Uterus (tissue), 2 donors: ENCODE data around the gene AKR1E2.

Experiments used
- POLR2A ChIP-seq, 2 donors: fragments of 450-650 bp; IDR thresholded peaks; one replicate each; pipeline ENCODE4 v1.6.1; 2016; ENCODE audit warnings: antibody characterized with exemption in 2 of 2, mild to moderate bottlenecking in 1 of 2, moderate library complexity in 1 of 2
- TF ChIP-seq, protein P1 (sequence below), 4 experiments: fragments of 200-600 bp in 2 of 4; fragments of 450-650 bp in 2 of 4; sonication (generic) in 2 of 4; IDR thresholded peaks; one replicate each; pipeline ENCODE4 v1.5.1; 2016 to 2019; ENCODE audit warnings: antibody characterized with exemption in 4 of 4, mild to moderate bottlenecking in 2 of 4, moderate library complexity in 1 of 4

DNA sequence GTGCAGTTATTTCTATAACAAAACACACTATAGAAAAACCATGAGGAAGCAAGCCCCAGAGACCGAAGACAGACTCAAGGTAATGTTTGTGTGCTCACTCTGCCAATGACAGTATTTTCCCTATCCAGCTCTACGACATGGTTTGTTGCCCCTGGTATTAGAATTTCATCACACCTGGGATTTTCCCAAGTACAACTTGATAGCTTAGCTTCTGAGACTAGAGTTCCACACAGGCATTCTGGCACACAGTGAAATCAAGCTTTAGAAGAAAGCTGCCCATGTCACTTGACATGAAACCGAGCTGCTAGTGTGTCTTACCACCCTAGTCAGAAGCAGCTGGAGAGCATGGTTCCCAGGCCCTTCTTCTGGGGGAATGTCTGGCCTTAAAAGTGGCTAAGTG lies 44.1 kb upstream of the AKR1E2 start:
- TF ChIP-seq, protein P1, sequence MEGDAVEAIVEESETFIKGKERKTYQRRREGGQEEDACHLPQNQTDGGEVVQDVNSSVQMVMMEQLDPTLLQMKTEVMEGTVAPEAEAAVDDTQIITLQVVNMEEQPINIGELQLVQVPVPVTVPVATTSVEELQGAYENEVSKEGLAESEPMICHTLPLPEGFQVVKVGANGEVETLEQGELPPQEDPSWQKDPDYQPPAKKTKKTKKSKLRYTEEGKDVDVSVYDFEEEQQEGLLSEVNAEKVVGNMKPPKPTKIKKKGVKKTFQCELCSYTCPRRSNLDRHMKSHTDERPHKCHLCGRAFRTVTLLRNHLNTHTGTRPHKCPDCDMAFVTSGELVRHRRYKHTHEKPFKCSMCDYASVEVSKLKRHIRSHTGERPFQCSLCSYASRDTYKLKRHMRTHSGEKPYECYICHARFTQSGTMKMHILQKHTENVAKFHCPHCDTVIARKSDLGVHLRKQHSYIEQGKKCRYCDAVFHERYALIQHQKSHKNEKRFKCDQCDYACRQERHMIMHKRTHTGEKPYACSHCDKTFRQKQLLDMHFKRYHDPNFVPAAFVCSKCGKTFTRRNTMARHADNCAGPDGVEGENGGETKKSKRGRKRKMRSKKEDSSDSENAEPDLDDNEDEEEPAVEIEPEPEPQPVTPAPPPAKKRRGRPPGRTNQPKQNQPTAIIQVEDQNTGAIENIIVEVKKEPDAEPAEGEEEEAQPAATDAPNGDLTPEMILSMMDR (IDR thresholded peaks at IDR 0.05), result no peak
- TF ChIP-seq POLR2A (IDR thresholded peaks at IDR 0.05), result no peak
